Upper lobe of right lung (tissue), 1 donor: ENCODE measurements around the gene SLC38A3. TPM values are rescaled to one million over a fixed set of nuclear protein-coding genes. Genes with fewer than 3 reads are reported as not detected.

Experiments used
- ATAC-seq: fragments of 200-7000 bp; cut with Tn5 transposase; one replicate; pipeline ENCODE4 v1.9.1; 2020; ENCODE audit warnings: mild to moderate bottlenecking, moderate library complexity
- DNase-seq: peaks from one replicate; pipeline ENCODE4 v3.0.0-alpha.2; 2020
- H3K27ac ChIP-seq: fragments of 200-600 bp; one replicate; pipeline ENCODE4 v1.8.0; 2022
- H3K27me3 ChIP-seq: fragments of 200-600 bp; one replicate; pipeline ENCODE4 v1.8.0; 2022; ENCODE audit warnings: mild to moderate bottlenecking
- H3K36me3 ChIP-seq: fragments of 200-600 bp; one replicate; pipeline ENCODE4 v1.8.0; 2022
- H3K4me1 ChIP-seq: fragments of 200-600 bp; one replicate; pipeline ENCODE4 v1.8.0; 2022
- H3K4me3 ChIP-seq: fragments of 200-600 bp; one replicate; pipeline ENCODE4 v1.8.0; 2022; ENCODE audit warnings: mild to moderate bottlenecking
- H3K9me3 ChIP-seq: fragments of 200-600 bp; one replicate; pipeline ENCODE4 v1.8.0; 2022
- intact Hi-C: fragments of 100-400 bp; cut with DNase I; formaldehyde crosslinking; loops from one replicate; pipeline ENCODE4 v1.11.0; 2022
- total RNA-seq: library from RNA; stranded (reverse); fragmentation: NEBNext Ultra II Directional; extraction: Animal tissue kit (Norgen Biotek cat#: 25700); gene quantifications from one replicate; pipeline ENCODE4 v1.2.1, GENCODE V29; 2021
- TF ChIP-seq, protein P1 (sequence below): fragments of 200-600 bp; IDR thresholded peaks from one replicate; pipeline ENCODE4 v1.8.0; 2022; ENCODE audit warnings: antibody characterized with exemption
- donor health status: DM: no; HTN: yes; CAD: no; lungs with severe emphysema.

SLC38A3 gene
- total RNA-seq, 1 donor from 2014 or later = not detected

DNA sequence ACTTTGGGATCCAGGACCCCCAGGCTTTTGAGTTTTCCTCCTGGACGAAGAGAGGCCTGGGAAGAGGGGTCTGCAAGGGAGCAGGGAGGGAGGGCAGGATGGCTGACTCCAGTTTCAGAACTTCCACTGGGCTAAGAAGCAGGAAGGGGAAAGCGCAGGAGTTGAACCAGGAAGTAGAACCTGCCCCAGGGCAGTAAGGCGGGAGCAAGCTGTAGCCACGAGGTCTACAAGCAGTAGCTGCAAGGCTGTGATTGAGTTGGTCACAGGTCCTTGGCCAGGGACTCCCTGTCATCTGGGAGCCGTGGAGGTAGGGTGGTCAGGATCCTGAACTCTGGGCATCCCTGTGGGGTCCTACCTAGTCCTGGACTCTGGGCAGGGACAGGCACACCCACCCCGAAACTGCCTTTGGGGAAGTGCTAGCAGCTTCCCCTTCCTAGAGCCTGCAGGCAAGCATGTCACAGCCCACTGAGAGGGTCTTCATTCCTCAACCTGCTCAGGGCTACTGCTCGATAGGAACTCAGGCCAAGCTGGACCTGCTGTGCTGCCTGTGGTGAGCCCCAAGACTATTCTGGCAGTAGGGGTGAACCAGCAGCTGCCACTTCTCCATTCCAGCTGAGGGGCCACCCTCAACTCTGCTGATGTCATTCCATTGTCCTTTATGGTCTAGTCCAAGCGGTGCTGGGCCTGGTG, 25.2 kb downstream of the SLC38A3 start:
- Histone ChIP-seq H3K27ac (peak overlapping the region; percentile 32), H3K9me3 (no peaks in the 10 kb centered on the region), H3K4me3 (no peak overlapping the region), H3K36me3 (no peaks in the 10 kb centered on the region), H3K27me3 (no peaks in the 10 kb centered on the region), H3K4me1 (peaks cover 29% of the 10 kb centered on the region)
- ATAC-seq = no peak
- intact Hi-C loops = no loop called here
- TF ChIP-seq, protein P1, sequence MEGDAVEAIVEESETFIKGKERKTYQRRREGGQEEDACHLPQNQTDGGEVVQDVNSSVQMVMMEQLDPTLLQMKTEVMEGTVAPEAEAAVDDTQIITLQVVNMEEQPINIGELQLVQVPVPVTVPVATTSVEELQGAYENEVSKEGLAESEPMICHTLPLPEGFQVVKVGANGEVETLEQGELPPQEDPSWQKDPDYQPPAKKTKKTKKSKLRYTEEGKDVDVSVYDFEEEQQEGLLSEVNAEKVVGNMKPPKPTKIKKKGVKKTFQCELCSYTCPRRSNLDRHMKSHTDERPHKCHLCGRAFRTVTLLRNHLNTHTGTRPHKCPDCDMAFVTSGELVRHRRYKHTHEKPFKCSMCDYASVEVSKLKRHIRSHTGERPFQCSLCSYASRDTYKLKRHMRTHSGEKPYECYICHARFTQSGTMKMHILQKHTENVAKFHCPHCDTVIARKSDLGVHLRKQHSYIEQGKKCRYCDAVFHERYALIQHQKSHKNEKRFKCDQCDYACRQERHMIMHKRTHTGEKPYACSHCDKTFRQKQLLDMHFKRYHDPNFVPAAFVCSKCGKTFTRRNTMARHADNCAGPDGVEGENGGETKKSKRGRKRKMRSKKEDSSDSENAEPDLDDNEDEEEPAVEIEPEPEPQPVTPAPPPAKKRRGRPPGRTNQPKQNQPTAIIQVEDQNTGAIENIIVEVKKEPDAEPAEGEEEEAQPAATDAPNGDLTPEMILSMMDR = no peak
- DNase-seq = no peak

DNA sequence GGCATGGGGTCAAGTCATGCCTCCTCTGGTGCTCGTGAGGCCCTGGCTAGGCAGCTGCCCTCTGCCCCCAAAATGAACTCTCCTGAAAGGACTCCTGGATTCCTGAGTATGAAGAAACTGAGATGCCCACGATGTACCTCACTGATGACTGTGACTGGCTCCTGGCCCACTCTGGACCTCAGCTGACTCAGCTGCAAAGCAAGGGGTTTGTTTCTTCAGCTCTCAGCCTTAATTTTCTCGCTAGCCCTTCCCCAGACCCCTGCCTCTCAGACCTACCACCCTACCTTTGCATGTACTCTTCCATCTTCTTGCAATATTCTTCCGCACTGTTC, 25.7 kb downstream of the SLC38A3 start:
- TF ChIP-seq, protein P1 = no peak
- no peaks in the 10 kb centered on the region for H3K27me3 ChIP-seq
- H3K9me3 ChIP-seq = no peaks in the 10 kb centered on the region
- H3K36me3 ChIP-seq = no peaks in the 10 kb centered on the region
- no peak for DNase-seq
- peaks cover 31% of the 10 kb centered on the region for H3K4me1 ChIP-seq
- H3K4me3 ChIP-seq = no peak overlapping the region
- intact Hi-C loops = no loop called here
- H3K27ac ChIP-seq = peak overlapping the region; percentile 32
- no peak for ATAC-seq

DNA sequence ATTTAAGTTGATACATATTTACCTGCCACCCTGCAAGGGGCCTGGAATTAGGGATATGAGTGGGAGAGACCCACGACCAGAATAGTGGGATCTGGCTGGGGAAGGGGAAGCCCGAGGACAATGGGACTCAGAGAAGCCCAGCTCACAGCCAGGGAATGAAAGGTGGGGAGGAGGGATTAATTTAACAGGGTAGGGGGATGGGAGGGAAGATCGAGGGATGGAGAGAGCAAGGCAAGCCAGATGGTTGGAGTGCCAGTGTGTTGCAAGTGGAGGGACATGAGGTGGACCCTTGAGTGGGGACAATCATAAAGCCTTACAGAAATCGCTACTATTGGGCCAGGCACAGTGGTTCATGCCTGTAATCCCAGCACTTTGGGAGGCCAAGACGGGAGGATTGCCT, 26.5 kb downstream of the SLC38A3 start:
- Histone ChIP-seq H3K4me1 (peaks cover 26% of the 10 kb centered on the region), H3K9me3 (no peaks in the 10 kb centered on the region), H3K4me3 (no peak overlapping the region), H3K27me3 (no peaks in the 10 kb centered on the region), H3K27ac (no peak overlapping the region), H3K36me3 (no peaks in the 10 kb centered on the region)
- ATAC-seq (no peak), DNase-seq (no peak)
- TF ChIP-seq, protein P1 = no peak
- intact Hi-C loops = no loop called here

DNA sequence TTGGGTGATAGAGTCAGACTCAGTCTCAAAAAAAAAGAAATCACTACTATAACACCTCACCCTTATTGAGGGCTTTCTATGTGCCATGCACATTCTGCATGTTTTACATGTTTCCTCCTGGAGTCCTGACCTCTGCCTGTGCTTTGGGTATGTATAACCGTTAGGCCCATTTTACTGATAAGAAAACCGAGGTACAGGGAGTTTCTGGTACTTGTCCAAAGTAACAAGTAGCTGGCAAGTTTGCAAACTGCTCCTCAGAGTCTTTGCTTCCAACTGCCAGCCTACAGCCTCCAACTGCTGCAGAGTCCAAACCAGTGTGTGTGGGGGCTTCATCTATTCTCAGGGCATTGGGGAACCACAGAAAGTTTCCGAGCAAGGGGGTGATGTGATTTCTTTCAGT, 27.2 kb downstream of the SLC38A3 start:
- Histone ChIP-seq H3K4me3 (no peak overlapping the region), H3K36me3 (no peaks in the 10 kb centered on the region), H3K27ac (no peak overlapping the region), H3K27me3 (no peaks in the 10 kb centered on the region), H3K9me3 (no peaks in the 10 kb centered on the region), H3K4me1 (peaks cover 20% of the 10 kb centered on the region)
- TF ChIP-seq, protein P1 = no peak
- intact Hi-C loops = no loop called here
- DNase-seq = no peak
- ATAC-seq = no peak

DNA sequence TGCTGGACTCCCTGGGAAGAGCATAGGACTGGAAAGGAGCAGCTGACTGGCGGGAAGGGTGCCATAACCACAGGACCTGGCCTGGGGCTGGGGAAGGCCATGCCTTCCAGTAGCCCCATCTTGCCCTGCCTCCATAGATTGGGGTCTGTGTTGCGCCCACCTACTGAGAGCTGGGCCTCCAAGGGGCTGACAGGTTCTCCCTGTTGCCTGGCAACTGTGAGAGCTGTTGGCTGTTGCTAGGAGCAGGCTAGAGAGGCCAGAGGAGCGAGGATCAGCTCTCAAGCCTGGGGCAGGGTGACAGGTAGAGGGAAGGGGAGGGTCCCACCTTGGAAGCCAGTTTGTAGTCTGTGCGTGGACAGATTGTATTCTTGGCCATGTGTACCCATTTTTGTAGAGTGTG, 28.1 kb downstream of the SLC38A3 start:
- Histone ChIP-seq H3K36me3 (no peaks in the 10 kb centered on the region), H3K27ac (no peak overlapping the region), H3K4me1 (peaks cover 15% of the 10 kb centered on the region), H3K27me3 (no peaks in the 10 kb centered on the region), H3K4me3 (no peak overlapping the region), H3K9me3 (no peaks in the 10 kb centered on the region)
- TF ChIP-seq, protein P1 = no peak
- ATAC-seq (no peak), DNase-seq (no peak)
- intact Hi-C loops = no loop called here
